Tibial nerve (tissue), 4 donors: ENCODE measurements around the gene ZNF136. TPM values are rescaled to one million over a fixed set of nuclear protein-coding genes. Genes with fewer than 3 reads are reported as not detected.

Experiments
- DNase-seq, 2 donors: peaks; one replicate each; pipeline ENCODE4 v3.0.0-alpha.2; 2019; ENCODE audit warnings: low spot score in 2 of 2
- H3K27ac ChIP-seq, 4 donors: fragments of 200-600 bp; sonication (generic) in 3 of 4; one replicate each; pipeline ENCODE4 v1.5.1; 2017 to 2019; ENCODE audit warnings: mild to moderate bottlenecking in 1 of 4
- H3K27me3 ChIP-seq, 2 donors: fragments of 200-600 bp; sonication (generic) in 1 of 2; one replicate each; pipeline versions ENCODE4 v1.5.1 to v1.6.0; 2017 to 2019
- H3K36me3 ChIP-seq, 3 donors: fragments of 200-600 bp; sonication (generic); one replicate each; pipeline ENCODE4 v1.5.1; 2018 to 2019
- H3K4me1 ChIP-seq, 4 donors: fragments of 200-600 bp; sonication (generic) in 3 of 4; one replicate each; pipeline ENCODE4 v1.5.1; 2017 to 2019
- H3K4me3 ChIP-seq, 4 donors: fragments of 200-600 bp; sonication (generic) in 3 of 4; one replicate each; pipeline ENCODE4 v1.5.1; 2017 to 2019; ENCODE audit warnings: mild to moderate bottlenecking in 1 of 4, moderate library complexity in 1 of 4
- H3K9me3 ChIP-seq, 4 donors: fragments of 200-600 bp; sonication (generic) in 3 of 4; one replicate each; pipeline ENCODE4 v1.5.1; 2017 to 2019
- CTCF ChIP-seq, 5 experiments: fragments of 200-600 bp in 3 of 5; fragments of 450-650 bp in 2 of 5; sonication (generic) in 3 of 5; IDR thresholded peaks; one replicate each; pipeline ENCODE4 v1.5.1; 2016 to 2019; ENCODE audit warnings: antibody characterized with exemption in 5 of 5, mild to moderate bottlenecking in 3 of 5, moderate library complexity in 2 of 5
- EP300 ChIP-seq, 2 donors: sonication (generic); formaldehyde crosslinking; IDR thresholded peaks; one replicate each; pipeline ENCODE4 v1.6.1; 2017; ENCODE audit warnings: antibody characterized with exemption in 2 of 2, mild to moderate bottlenecking in 1 of 2
- POLR2A ChIP-seq, 2 donors: fragments of 450-650 bp; IDR thresholded peaks; one replicate each; pipeline ENCODE4 v1.6.1; 2017; ENCODE audit warnings: antibody characterized with exemption in 2 of 2, mild to moderate bottlenecking in 2 of 2, moderate library complexity in 2 of 2
- WGBS, 2 donors: methylation state at CpG; one replicate each; pipeline ENCODE4 v1.1.5; 2018; 5-methylcytosine and 5-hydroxymethylcytosine counted together
- total RNA-seq, 4 donors: library from RNA; depleted of rRNA; stranded (reverse); fragments of >200 nt; gene quantifications; one replicate each; pipeline ENCODE4 v1.1.0, GENCODE V29; 2016

Gene ZNF136
- total RNA-seq, 4 donors from 2014 or later = 5.1 to 25.8 (median 13.4) TPM

- DNase-seq = no peak
- TF ChIP-seq POLR2A (IDR thresholded peaks at IDR 0.05) = no peak
- peak in 1 of 5 experiments; percentile 7 for TF ChIP-seq CTCF (IDR thresholded peaks at IDR 0.05)
- Histone ChIP-seq H3K36me3 (peaks cover 0 to 37% (median 3%) of the 10 kb centered on the region in 3 donors), H3K27me3 (peaks cover 0 to 2% of the 10 kb centered on the region in 2 donors), H3K4me3 (no peak overlapping the region), H3K4me1 (peaks cover 0 to 25% (median 16%) of the 10 kb centered on the region in 4 donors), H3K27ac (no peak overlapping the region), H3K9me3 (peaks cover 0 to 14% (median 0%) of the 10 kb centered on the region in 4 donors)
- WGBS, 2 donors = 61% methylated on average over 10 of the region's 10 CpGs
Measured at GRCh38 chr19:12141405-12141736, 21.5 kb upstream of the ZNF136 start.

- Histone ChIP-seq H3K27me3 (peaks cover 0 to 2% of the 10 kb centered on the region in 2 donors), H3K36me3 (peaks cover 0 to 49% (median 3%) of the 10 kb centered on the region in 3 donors), H3K27ac (no peak overlapping the region), H3K4me1 (peaks cover 0 to 11% (median 10%) of the 10 kb centered on the region in 4 donors), H3K4me3 (no peak overlapping the region), H3K9me3 (peaks cover 0 to 14% (median 0%) of the 10 kb centered on the region in 4 donors)
- TF ChIP-seq POLR2A (IDR thresholded peaks at IDR 0.05) = no peak
- no peak for TF ChIP-seq EP300 (IDR thresholded peaks at IDR 0.05)
- no peak for TF ChIP-seq CTCF (IDR thresholded peaks at IDR 0.05)
- no peak for DNase-seq
- 89 to 91% methylated on average over 8 of the region's 8 CpGs for WGBS, 2 donors
Measured at GRCh38 chr19:12145348-12145747, 17.5 kb upstream of the ZNF136 start.

GRCh38 chr19:12155324-12155860 is 7.5 kb upstream of the ZNF136 start:
- H3K4me3 ChIP-seq = peak overlapping the region; percentile 68 to 87 (median 80)
- H3K4me1 ChIP-seq = peaks cover 0 to 25% (median 2%) of the 10 kb centered on the region in 4 donors
- no peaks in the 10 kb centered on the region for H3K9me3 ChIP-seq
- TF ChIP-seq POLR2A (IDR thresholded peaks at IDR 0.05) (no peak), EP300 (IDR thresholded peaks at IDR 0.05) (no peak), CTCF (IDR thresholded peaks at IDR 0.05) (no peak)
- 14 to 17% methylated on average over 11 of the region's 11 CpGs for WGBS, 2 donors
- DNase-seq = no peak
- peak overlapping the region in 2 of 4 donors; percentile 73 to 86 for H3K27ac ChIP-seq
- peaks cover 0 to 18% (median 0%) of the 10 kb centered on the region in 3 donors for H3K36me3 ChIP-seq
- H3K27me3 ChIP-seq = no peaks in the 10 kb centered on the region

GRCh38 chr19:12156223-12157058 is 6.5 kb upstream of the ZNF136 start, which contains the start of gene ZNF625:
TSS of gene ZNF625 (minus strand) at chr19:12156734. CDS start at chr19:12156558, 176 bp downstream.
- peak; percentile 54 to 70 for DNase-seq
- Histone ChIP-seq H3K4me1 (peaks cover 0 to 25% (median 2%) of the 10 kb centered on the region in 4 donors), H3K27me3 (no peaks in the 10 kb centered on the region), H3K27ac (peak within 1 kb of the TSS; percentile 64 to 86 (median 78)), H3K4me3 (peak within 1 kb of the TSS; percentile 68 to 87 (median 80)), H3K36me3 (peaks cover 0 to 11% (median 0%) of the 10 kb centered on the region in 3 donors), H3K9me3 (no peaks in the 10 kb centered on the region)
- WGBS, 2 donors = 0% methylated on average over 46 to 50 of the region's 58 CpGs
- TF ChIP-seq CTCF (IDR thresholded peaks at IDR 0.05) (no peak), EP300 (IDR thresholded peaks at IDR 0.05) (peak in 1 of 2 donors; percentile 70), POLR2A (IDR thresholded peaks at IDR 0.05) (peak in 1 of 2 donors; percentile 36)
